Measurements from ENCODE around the gene MTUS2. TPM values are rescaled to one million over a fixed set of nuclear protein-coding genes. Genes with fewer than 3 reads are reported as not detected.

Gene MTUS2
- total RNA-seq, 2 donors from 2014 or later, result 0.11 TPM; not detected in 1

DNA sequence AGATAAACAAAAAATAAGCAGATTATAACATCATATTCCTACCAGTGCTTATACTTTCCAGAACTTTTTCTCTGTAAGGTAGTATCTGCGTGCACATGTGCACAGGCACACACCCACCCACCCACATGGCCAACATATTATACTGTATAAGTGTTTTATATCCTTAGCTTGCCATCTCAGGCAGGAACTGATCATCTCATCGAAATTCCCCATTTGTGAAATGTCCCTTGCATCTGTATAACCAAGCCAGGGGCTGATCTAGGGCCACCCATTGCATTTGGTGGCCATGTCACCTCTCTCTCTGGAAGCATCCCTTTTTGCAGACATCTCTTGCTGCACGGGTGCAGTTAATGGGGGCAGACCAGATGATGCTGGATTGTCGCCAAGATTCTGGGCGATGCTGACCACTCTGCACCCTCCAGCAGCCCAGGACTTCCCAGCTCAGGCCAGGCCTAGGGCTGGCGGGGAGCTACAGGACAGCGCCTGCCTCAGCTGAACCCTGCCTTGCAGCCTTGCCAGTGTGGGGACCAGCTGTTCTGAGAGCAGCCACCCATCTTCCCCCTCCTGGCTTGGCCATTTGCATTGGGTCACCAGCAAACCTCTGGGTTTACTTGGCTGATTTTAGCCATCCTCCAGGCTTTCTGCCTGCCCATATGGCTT lies 679.5 kb downstream of the MTUS2 start:
- H3K4me3 Mint-ChIP-seq, result no peak overlapping the region
- no peaks in the 10 kb centered on the region for H3K36me3 Mint-ChIP-seq (ENCODE audit: low read depth)
- peaks cover 6% of the 10 kb centered on the region for H3K4me1 Mint-ChIP-seq
- H3K27me3 Mint-ChIP-seq, result peaks cover 11% of the 10 kb centered on the region
- no peak overlapping the region for H3K27ac Mint-ChIP-seq
- ATAC-seq (replicated peaks), result no peak
- H3K9me3 Mint-ChIP-seq, result no peaks in the 10 kb centered on the region

DNA sequence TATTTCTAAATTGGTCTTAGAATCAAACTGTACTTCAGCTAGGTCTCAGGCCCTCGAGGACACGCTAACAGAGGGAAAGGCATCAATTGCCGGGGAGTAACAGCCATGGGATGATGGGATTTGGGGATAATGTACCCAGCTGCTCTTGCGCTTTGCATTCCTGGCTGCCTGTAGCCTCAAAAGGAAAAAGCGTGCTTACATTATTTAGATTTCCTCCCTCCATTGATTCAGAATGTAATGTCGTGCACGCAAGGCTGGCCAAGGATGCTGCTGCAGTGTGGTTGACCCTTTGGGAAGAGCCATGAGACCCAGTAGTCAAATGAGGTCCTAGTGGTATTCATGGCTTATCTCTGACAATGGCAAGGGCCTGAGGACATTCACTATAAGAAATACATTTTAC lies 680.2 kb downstream of the MTUS2 start:
- Mint-ChIP-seq H3K9me3 (no peaks in the 10 kb centered on the region), H3K4me3 (no peak overlapping the region), H3K36me3 (ENCODE audit: low read depth) (no peaks in the 10 kb centered on the region), H3K4me1 (peaks cover 6% of the 10 kb centered on the region), H3K27ac (no peak overlapping the region), H3K27me3 (peaks cover 11% of the 10 kb centered on the region)
- ATAC-seq (replicated peaks), result no peak

DNA sequence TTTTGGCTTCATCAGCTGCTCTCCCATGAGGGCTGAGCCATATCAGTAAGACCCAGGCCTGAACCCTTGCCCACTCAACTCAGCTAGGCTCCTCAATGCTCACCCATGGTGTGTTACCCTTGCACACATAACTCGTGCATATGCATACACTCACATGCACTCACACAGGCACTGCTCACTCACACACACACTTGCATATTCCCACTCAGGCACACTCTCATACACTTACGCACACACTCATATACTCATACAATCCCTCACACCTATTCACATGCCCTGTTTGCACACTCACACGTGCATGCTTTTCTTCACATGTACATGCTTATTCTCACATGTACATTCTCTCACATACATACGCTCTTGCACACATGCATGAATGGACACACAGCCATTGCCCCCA lies 681.5 kb downstream of the MTUS2 start:
- no peak for ATAC-seq (replicated peaks)
- H3K36me3 Mint-ChIP-seq (ENCODE audit: low read depth), result no peaks in the 10 kb centered on the region
- no peak overlapping the region for H3K27ac Mint-ChIP-seq
- no peaks in the 10 kb centered on the region for H3K4me1 Mint-ChIP-seq
- no peak overlapping the region for H3K4me3 Mint-ChIP-seq
- peaks cover 4% of the 10 kb centered on the region for H3K27me3 Mint-ChIP-seq
- no peaks in the 10 kb centered on the region for H3K9me3 Mint-ChIP-seq

DNA sequence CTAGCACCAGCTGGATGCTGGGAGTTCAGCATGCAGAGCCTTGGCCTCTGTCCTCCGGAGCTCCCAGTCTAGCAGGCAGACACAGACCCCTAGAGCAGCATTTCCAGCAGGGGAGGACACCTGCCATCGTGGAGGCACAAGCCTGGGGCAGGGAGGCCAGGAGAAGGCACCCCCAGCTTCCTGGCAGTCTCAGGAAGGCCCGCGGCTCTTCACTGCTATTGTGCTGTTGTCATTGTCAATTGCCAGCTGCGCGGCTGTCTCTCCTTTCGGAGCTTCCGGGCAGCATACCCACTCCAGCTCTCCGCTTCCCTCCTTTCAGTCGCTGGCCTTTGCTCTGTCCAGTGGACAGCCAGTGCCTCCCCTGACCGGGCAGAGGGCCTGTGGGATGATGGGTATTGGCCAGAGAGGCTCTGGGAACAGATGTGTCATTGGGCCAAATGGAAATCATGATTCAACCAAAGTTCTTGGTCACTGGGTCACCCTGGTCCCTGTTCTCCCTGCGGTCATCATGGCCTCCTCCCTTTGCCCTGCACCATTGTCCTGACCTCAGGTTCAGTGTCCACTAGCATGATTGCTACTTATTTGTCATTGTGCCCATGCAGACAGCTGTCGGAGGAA lies 682.4 kb downstream of the MTUS2 start:
- H3K27ac Mint-ChIP-seq, result no peak overlapping the region
- H3K9me3 Mint-ChIP-seq, result no peaks in the 10 kb centered on the region
- peaks cover 3% of the 10 kb centered on the region for H3K27me3 Mint-ChIP-seq
- no peak for ATAC-seq (replicated peaks)
- H3K4me3 Mint-ChIP-seq, result no peak overlapping the region
- H3K4me1 Mint-ChIP-seq, result no peaks in the 10 kb centered on the region
- H3K36me3 Mint-ChIP-seq (ENCODE audit: low read depth), result no peaks in the 10 kb centered on the region

DNA sequence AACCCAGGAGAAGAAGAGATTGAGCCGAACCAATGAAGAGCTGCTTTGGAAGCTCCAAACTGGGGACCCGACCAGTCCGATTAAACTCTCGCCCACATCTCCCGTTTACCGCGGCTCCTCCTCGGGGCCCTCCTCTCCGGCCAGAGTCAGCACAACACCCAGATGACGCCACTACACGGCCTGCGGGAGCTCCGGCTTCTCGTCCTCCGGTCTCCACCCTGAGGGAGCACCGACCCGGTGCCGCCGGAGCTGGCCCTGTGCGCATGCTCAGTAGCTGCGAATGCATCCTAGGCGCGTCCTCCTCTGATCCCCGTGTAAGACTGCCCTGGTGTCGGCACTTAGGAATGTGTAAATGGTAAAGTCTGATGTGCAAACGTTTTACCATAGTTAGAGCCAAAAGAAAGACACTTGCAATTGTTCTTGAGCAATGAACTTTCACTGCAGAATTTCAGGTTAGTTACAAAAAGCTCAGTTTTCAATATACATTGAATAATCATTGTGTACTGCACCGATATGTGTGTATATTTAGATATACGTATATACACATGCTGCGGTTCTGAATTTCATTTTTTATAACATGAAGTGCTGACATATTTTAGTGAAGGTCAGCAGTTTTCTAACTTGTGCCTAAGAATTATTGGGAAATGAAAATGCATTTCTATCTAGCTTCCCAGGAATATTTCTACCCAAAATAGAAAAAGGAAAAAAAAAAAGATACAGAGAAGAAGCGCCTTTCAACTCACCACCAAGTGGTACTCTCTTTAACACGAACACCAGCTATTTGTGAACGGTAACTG lies 683.1 kb downstream of the MTUS2 start:
- ATAC-seq (replicated peaks), result no peak
- H3K4me3 Mint-ChIP-seq, result no peak overlapping the region
- H3K36me3 Mint-ChIP-seq (ENCODE audit: low read depth), result peaks cover 5% of the 10 kb centered on the region
- no peak overlapping the region for H3K27ac Mint-ChIP-seq
- H3K27me3 Mint-ChIP-seq, result peaks cover 3% of the 10 kb centered on the region
- no peaks in the 10 kb centered on the region for H3K9me3 Mint-ChIP-seq
- no peaks in the 10 kb centered on the region for H3K4me1 Mint-ChIP-seq

DNA sequence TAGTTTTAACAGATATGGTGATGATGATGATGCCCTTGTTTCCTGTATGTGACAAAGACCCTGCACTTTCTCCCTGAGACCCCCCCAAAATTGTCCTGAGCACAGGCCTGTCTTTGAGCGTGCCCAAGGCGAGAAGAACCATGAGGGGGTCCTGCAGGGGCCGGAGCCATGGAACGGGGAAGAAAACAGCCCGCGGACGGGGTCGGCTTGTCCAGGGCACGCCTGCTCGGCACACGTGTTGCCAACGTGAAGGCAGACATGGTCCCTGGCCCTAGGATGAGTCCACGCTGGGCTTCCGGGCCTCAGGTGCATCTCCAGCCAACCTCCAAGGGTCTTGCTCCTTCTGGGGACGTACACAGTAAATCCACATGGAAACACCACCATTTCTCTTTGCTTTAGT lies 684.6 kb downstream of the MTUS2 start:
- H3K4me3 Mint-ChIP-seq, result no peak overlapping the region
- peaks cover 3% of the 10 kb centered on the region for H3K27me3 Mint-ChIP-seq
- H3K9me3 Mint-ChIP-seq, result no peaks in the 10 kb centered on the region
- no peaks in the 10 kb centered on the region for H3K4me1 Mint-ChIP-seq
- peaks cover 17% of the 10 kb centered on the region for H3K36me3 Mint-ChIP-seq (ENCODE audit: low read depth)
- ATAC-seq (replicated peaks), result no peak
- no peak overlapping the region for H3K27ac Mint-ChIP-seq

DNA sequence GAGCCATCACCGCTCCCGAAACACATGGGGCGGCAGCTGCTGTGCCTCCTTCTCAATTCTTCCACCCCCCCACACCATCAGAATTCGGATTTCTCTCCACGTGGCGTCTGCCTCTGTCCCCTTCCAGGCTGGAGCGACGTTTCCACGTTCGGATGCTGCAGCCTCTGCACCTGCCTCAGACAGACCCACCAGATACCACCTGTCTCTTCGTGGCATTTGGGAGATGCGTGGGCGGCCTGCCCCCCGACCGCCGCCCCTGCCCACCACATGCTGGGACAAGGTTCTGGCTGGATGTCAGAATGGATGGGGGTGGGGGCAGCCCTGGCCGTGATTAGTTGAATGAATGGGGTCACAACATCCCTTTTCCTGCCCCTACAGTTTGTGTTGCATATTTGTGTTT lies 685.4 kb downstream of the MTUS2 start:
- H3K27me3 Mint-ChIP-seq, result peaks cover 3% of the 10 kb centered on the region
- ATAC-seq (replicated peaks), result no peak
- no peaks in the 10 kb centered on the region for H3K4me1 Mint-ChIP-seq
- H3K4me3 Mint-ChIP-seq, result no peak overlapping the region
- H3K36me3 Mint-ChIP-seq (ENCODE audit: low read depth), result peaks cover 17% of the 10 kb centered on the region
- no peak overlapping the region for H3K27ac Mint-ChIP-seq
- no peaks in the 10 kb centered on the region for H3K9me3 Mint-ChIP-seq

GRCh38 chr13:29505950-29506349 lies 685.8 kb downstream of the MTUS2 start:
- Mint-ChIP-seq H3K4me1 (no peaks in the 10 kb centered on the region), H3K27ac (no peak overlapping the region)
- ATAC-seq (replicated peaks), result no peak

DNA sequence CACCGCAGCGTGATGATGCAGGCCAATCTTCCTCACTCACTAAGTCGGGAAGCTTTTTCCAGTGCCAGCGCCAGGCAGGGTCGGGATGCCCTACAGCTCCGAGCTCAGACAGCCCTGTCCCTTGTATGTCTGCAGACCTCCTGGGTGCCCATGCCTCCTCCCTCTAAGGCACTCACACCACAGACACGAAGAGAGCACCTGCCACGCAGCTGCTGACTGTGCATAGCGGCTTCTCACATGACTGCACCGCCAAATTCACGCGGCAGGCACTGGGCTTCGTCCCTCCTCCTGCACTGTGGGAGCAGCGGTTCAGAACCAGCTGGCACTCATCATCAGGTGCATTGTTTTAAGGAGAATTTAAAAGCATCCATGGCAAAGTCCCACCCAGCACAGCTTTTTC lies 687.2 kb downstream of the MTUS2 start:
- H3K4me3 Mint-ChIP-seq, result no peak overlapping the region
- ATAC-seq (replicated peaks), result no peak
- H3K4me1 Mint-ChIP-seq, result no peaks in the 10 kb centered on the region
- peaks cover 3% of the 10 kb centered on the region for H3K27me3 Mint-ChIP-seq
- H3K9me3 Mint-ChIP-seq, result no peaks in the 10 kb centered on the region
- no peak overlapping the region for H3K27ac Mint-ChIP-seq
- H3K36me3 Mint-ChIP-seq (ENCODE audit: low read depth), result peaks cover 33% of the 10 kb centered on the region

More at GRCh38 chr13:29505950-29506349, 685.8 kb downstream of the MTUS2 start:
- Mint-ChIP-seq H3K36me3 (ENCODE audit: low read depth) (peaks cover 18% of the 10 kb centered on the region), H3K27me3 (peaks cover 3% of the 10 kb centered on the region), H3K4me3 (no peak overlapping the region), H3K9me3 (no peaks in the 10 kb centered on the region)

DNA sequence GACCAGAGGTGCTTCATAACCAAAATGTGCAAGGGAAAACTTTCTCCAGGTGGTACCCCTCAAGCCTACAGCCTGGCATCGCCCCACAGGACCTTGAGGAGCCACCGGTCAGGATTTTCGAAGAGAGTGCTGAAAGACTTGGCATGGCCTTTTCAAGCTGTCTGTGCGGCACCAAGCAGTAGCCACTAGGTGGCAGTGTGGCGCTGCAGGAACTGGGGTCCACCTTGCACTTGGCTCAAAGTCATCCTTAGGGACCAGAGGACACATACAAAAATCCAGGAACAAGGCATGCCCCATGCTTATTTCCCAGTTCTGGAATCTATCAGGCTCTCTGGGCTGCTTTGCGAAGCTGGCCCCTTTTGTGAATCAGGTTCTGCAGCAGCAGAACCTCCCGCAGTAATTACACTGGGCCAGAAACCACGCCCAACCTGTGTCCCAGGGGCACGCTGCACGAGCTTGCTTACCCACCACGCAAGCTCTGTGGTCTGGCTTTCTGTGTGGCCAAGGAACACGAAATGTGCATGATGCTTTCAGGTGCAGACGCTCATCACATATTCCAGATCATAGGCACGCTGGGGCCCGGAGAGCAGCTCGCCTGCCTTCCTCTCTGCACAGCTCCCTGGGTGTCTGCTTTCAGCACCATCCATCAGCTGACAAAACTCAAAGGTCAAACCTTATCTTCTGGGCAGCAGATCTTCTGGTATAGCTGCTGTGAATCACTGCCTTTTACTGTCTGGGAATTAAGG lies 688.2 kb downstream of the MTUS2 start:
- H3K36me3 Mint-ChIP-seq (ENCODE audit: low read depth), result peaks cover 42% of the 10 kb centered on the region
- H3K9me3 Mint-ChIP-seq, result no peaks in the 10 kb centered on the region
- no peaks in the 10 kb centered on the region for H3K4me1 Mint-ChIP-seq
- peak; percentile 76 for ATAC-seq (replicated peaks)
- peaks cover 3% of the 10 kb centered on the region for H3K27me3 Mint-ChIP-seq
- no peak overlapping the region for H3K4me3 Mint-ChIP-seq
- H3K27ac Mint-ChIP-seq, result no peak overlapping the region

GRCh38 chr13:29508876-29509252 lies 688.7 kb downstream of the MTUS2 start:
- no peak overlapping the region for H3K4me3 Mint-ChIP-seq
- no peak overlapping the region for H3K27ac Mint-ChIP-seq
- no peak for ATAC-seq (replicated peaks)
- H3K27me3 Mint-ChIP-seq, result no peaks in the 10 kb centered on the region
- no peaks in the 10 kb centered on the region for H3K4me1 Mint-ChIP-seq
- peaks cover 48% of the 10 kb centered on the region for H3K36me3 Mint-ChIP-seq (ENCODE audit: low read depth)
- H3K9me3 Mint-ChIP-seq, result no peaks in the 10 kb centered on the region

GRCh38 chr13:29509999-29510589 lies 690.0 kb downstream of the MTUS2 start:
- H3K4me3 Mint-ChIP-seq, result no peak overlapping the region
- no peak for ATAC-seq (replicated peaks)
- H3K27ac Mint-ChIP-seq, result no peak overlapping the region
- no peaks in the 10 kb centered on the region for H3K27me3 Mint-ChIP-seq
- no peaks in the 10 kb centered on the region for H3K4me1 Mint-ChIP-seq
- no peaks in the 10 kb centered on the region for H3K9me3 Mint-ChIP-seq
- H3K36me3 Mint-ChIP-seq (ENCODE audit: low read depth), result peaks cover 56% of the 10 kb centered on the region

GRCh38 chr13:29510651-29511084 lies 690.5 kb downstream of the MTUS2 start:
- no peaks in the 10 kb centered on the region for H3K27me3 Mint-ChIP-seq
- no peak overlapping the region for H3K4me3 Mint-ChIP-seq
- ATAC-seq (replicated peaks), result no peak
- no peaks in the 10 kb centered on the region for H3K4me1 Mint-ChIP-seq
- H3K9me3 Mint-ChIP-seq, result no peaks in the 10 kb centered on the region
- H3K27ac Mint-ChIP-seq, result no peak overlapping the region
- peaks cover 61% of the 10 kb centered on the region for H3K36me3 Mint-ChIP-seq (ENCODE audit: low read depth)

GRCh38 chr13:29511106-29511796 lies 691.1 kb downstream of the MTUS2 start:
- Mint-ChIP-seq H3K27me3 (no peaks in the 10 kb centered on the region), H3K36me3 (ENCODE audit: low read depth) (peaks cover 67% of the 10 kb centered on the region), H3K4me3 (no peak overlapping the region), H3K9me3 (no peaks in the 10 kb centered on the region), H3K4me1 (no peaks in the 10 kb centered on the region), H3K27ac (no peak overlapping the region)
- no peak for ATAC-seq (replicated peaks)
